ENCODE data around the gene CDH11.
A peak's percentile ranks its signal among the peaks of the same experiment; 100 is the strongest.

The CDH11 gene

DNA sequence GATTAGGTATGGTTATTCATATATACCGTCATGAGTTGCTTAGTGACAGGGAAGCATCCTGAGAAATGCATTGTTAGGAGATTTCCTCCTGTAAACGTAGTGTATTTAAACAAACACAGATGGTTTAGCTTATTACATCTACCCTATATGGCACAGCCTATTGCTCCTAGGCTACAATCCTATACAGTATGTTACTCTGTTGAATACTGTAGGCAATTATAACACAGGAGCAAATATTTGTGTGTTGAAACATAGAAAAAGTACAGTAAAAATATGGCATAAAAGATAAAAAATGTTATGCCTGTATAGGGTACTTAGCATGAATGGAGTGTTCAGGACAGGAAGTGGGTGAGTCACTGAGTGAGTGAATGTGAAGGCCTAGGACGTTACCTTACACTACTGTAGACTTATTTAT is 157.7 kb downstream of the CDH11 start:
- Histone ChIP-seq H2AFZ (ENCODE audit: low read length, unreplicated experiment) (peak overlapping the region; percentile 5), H3K27me3 (ENCODE audit: insufficient read depth, low read length) (no peaks in the 10 kb centered on the region), H3K4me3 (ENCODE audit: low read depth, low read length) (no peak overlapping the region), H3K27ac (ENCODE audit: low read depth, low read length) (peak overlapping the region; percentile 49; the same call in 1 of the 2 replicates), H3K4me1 (ENCODE audit: control insufficient read depth, insufficient read depth, low read length, unreplicated experiment) (peaks cover 9% of the 10 kb centered on the region), H3K79me2 (ENCODE audit: control insufficient read depth, insufficient read depth, low read length, unreplicated experiment) (no peaks in the 10 kb centered on the region), H3K36me3 (ENCODE audit: insufficient read depth, low read length) (no peaks in the 10 kb centered on the region)

DNA sequence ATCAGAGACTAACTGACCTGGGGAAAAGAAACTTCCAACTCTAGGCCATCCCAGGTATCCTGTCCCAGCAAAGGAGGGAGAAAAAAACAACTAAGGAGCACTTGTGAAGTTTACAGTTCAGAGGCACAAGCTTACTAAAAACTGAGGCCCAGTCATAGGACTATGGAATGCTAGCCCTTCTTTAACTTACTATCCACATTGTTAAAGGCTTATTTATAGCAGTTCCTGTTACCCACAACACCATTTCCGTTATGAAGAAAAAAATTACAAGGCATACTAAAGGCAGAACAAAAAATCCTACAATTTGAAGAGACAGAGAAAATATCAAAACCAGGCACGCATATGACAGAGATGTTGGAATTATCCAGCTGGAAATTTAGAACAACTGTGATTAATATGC is 159.1 kb downstream of the CDH11 start:
- H3K27me3 ChIP-seq (ENCODE audit: insufficient read depth, low read length), result no peaks in the 10 kb centered on the region
- H3K4me3 ChIP-seq (ENCODE audit: low read depth, low read length), result no peak overlapping the region
- H3K4me1 ChIP-seq (ENCODE audit: control insufficient read depth, insufficient read depth, low read length, unreplicated experiment), result peaks cover 9% of the 10 kb centered on the region
- H3K27ac ChIP-seq (ENCODE audit: low read depth, low read length), result no peak overlapping the region
- H3K36me3 ChIP-seq (ENCODE audit: insufficient read depth, low read length), result no peaks in the 10 kb centered on the region
- H2AFZ ChIP-seq (ENCODE audit: low read length, unreplicated experiment), result no peak overlapping the region
- H3K79me2 ChIP-seq (ENCODE audit: control insufficient read depth, insufficient read depth, low read length, unreplicated experiment), result no peaks in the 10 kb centered on the region

- Histone ChIP-seq H3K4me1 (ENCODE audit: control insufficient read depth, insufficient read depth, low read length, unreplicated experiment) (peaks cover 7% of the 10 kb centered on the region), H3K27ac (ENCODE audit: low read depth, low read length) (no peak overlapping the region), H3K36me3 (ENCODE audit: insufficient read depth, low read length) (no peaks in the 10 kb centered on the region), H3K4me3 (ENCODE audit: low read depth, low read length) (no peak overlapping the region), H2AFZ (ENCODE audit: low read length, unreplicated experiment) (no peak overlapping the region), H3K27me3 (ENCODE audit: insufficient read depth, low read length) (no peaks in the 10 kb centered on the region), H3K79me2 (ENCODE audit: control insufficient read depth, insufficient read depth, low read length, unreplicated experiment) (no peaks in the 10 kb centered on the region)
Measured at GRCh38 chr16:64957246-64957645, 164.6 kb downstream of the CDH11 start.

DNA sequence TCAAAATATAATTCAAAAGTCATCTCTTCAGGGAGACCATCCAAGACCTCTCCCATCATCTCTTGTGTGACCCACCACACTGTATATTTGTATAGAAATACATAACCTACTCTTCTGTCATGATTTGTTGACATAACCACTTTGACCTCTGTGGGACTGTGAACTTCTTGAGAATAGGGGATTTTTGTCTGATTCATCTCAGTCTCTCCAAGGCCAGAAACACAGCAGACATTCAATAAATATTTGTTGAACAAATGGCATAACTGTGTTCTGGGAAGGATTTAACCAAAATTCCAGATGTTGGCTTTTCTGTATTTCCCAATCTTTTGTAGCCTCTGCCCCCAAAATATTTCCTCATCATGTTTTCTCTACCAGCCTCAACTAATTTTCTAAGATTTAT is 169.7 kb downstream of the CDH11 start:
- peak overlapping the region; percentile 66 for H3K27ac ChIP-seq (ENCODE audit: low read depth, low read length)
- H3K27me3 ChIP-seq (ENCODE audit: insufficient read depth, low read length), result no peaks in the 10 kb centered on the region
- H3K4me1 ChIP-seq (ENCODE audit: control insufficient read depth, insufficient read depth, low read length, unreplicated experiment), result peaks cover 13% of the 10 kb centered on the region
- H3K4me3 ChIP-seq (ENCODE audit: low read depth, low read length), result no peak overlapping the region
- H2AFZ ChIP-seq (ENCODE audit: low read length, unreplicated experiment), result no peak overlapping the region
- H3K36me3 ChIP-seq (ENCODE audit: insufficient read depth, low read length), result 0 out of 2 replicates have a peak, but pooled peaks cover under 1% of the 10 kb centered on the region
- no peaks in the 10 kb centered on the region for H3K79me2 ChIP-seq (ENCODE audit: control insufficient read depth, insufficient read depth, low read length, unreplicated experiment)

- H3K4me1 ChIP-seq (ENCODE audit: control insufficient read depth, insufficient read depth, low read length, unreplicated experiment), result peaks cover 13% of the 10 kb centered on the region
- no peaks in the 10 kb centered on the region for H3K79me2 ChIP-seq (ENCODE audit: control insufficient read depth, insufficient read depth, low read length, unreplicated experiment)
- 0 out of 2 replicates have a peak, but pooled peaks cover 3% of the 10 kb centered on the region for H3K36me3 ChIP-seq (ENCODE audit: insufficient read depth, low read length)
- no peak overlapping the region for H2AFZ ChIP-seq (ENCODE audit: low read length, unreplicated experiment)
- H3K4me3 ChIP-seq (ENCODE audit: low read depth, low read length), result no peak overlapping the region
- no peaks in the 10 kb centered on the region for H3K27me3 ChIP-seq (ENCODE audit: insufficient read depth, low read length)
- no peak overlapping the region for H3K27ac ChIP-seq (ENCODE audit: low read depth, low read length)
Measured at GRCh38 chr16:64951193-64951592, 170.7 kb downstream of the CDH11 start.

DNA sequence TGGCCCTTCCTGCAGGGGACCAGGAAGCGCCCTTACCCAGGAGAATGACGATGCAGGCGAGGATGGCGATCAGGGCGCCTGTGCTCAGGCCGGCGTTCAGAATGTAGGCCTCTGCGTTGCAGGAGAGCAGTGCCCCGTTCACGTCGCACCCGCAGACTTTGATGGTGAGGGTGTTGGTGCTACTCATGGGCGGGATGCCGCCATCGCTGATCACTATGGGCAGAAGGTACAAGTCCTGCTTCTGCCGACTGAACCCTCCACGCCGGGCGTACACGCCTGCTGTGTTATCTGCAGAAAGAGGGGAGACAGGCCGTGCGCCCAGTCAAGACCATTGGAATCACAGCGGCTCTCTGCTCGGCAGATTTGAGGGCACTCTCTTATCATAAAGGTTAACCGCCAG is 171.1 kb downstream of the CDH11 start:
- no peaks in the 10 kb centered on the region for H3K79me2 ChIP-seq (ENCODE audit: control insufficient read depth, insufficient read depth, low read length, unreplicated experiment)
- no peak overlapping the region for H3K27ac ChIP-seq (ENCODE audit: low read depth, low read length)
- H3K27me3 ChIP-seq (ENCODE audit: insufficient read depth, low read length), result no peaks in the 10 kb centered on the region
- H3K36me3 ChIP-seq (ENCODE audit: insufficient read depth, low read length), result 0 out of 2 replicates have a peak, but pooled peaks cover 3% of the 10 kb centered on the region
- H3K4me1 ChIP-seq (ENCODE audit: control insufficient read depth, insufficient read depth, low read length, unreplicated experiment), result peaks cover 13% of the 10 kb centered on the region
- no peak overlapping the region for H2AFZ ChIP-seq (ENCODE audit: low read length, unreplicated experiment)
- H3K4me3 ChIP-seq (ENCODE audit: low read depth, low read length), result no peak overlapping the region

- 0 out of 2 replicates have a peak, but pooled peaks cover 3% of the 10 kb centered on the region for H3K36me3 ChIP-seq (ENCODE audit: insufficient read depth, low read length)
- no peaks in the 10 kb centered on the region for H3K27me3 ChIP-seq (ENCODE audit: insufficient read depth, low read length)
- H3K79me2 ChIP-seq (ENCODE audit: control insufficient read depth, insufficient read depth, low read length, unreplicated experiment), result no peaks in the 10 kb centered on the region
- H3K4me1 ChIP-seq (ENCODE audit: control insufficient read depth, insufficient read depth, low read length, unreplicated experiment), result peaks cover 13% of the 10 kb centered on the region
- no peak overlapping the region for H3K4me3 ChIP-seq (ENCODE audit: low read depth, low read length)
- H3K27ac ChIP-seq (ENCODE audit: low read depth, low read length), result no peak overlapping the region
- H2AFZ ChIP-seq (ENCODE audit: low read length, unreplicated experiment), result no peak overlapping the region
Measured at GRCh38 chr16:64950262-64950661, 171.6 kb downstream of the CDH11 start.

DNA sequence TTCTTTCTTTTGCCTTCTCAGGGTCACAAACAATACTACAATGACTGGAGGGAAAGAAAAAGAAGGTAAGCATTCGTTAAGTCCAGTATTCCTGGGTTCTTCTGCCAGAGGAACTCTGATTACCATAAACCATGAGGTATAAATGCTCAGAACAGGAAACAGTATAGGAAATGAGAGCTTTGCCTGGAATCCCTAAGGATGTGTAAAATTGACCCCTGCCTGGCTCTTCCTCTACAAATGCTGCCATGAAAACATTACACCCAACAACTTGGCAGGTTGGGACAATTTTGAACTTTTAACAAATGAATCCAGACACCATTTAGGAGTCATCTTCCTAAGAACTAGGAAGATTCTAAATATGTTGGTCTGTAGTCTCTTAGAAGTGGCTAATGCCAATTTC is 173.8 kb downstream of the CDH11 start:
- H3K4me1 ChIP-seq (ENCODE audit: control insufficient read depth, insufficient read depth, low read length, unreplicated experiment), result peaks cover 13% of the 10 kb centered on the region
- H3K4me3 ChIP-seq (ENCODE audit: low read depth, low read length), result no peak overlapping the region
- H3K27ac ChIP-seq (ENCODE audit: low read depth, low read length), result no peak overlapping the region
- no peaks in the 10 kb centered on the region for H3K27me3 ChIP-seq (ENCODE audit: insufficient read depth, low read length)
- H3K36me3 ChIP-seq (ENCODE audit: insufficient read depth, low read length), result 0 out of 2 replicates have a peak, but pooled peaks cover 3% of the 10 kb centered on the region
- no peaks in the 10 kb centered on the region for H3K79me2 ChIP-seq (ENCODE audit: control insufficient read depth, insufficient read depth, low read length, unreplicated experiment)
- H2AFZ ChIP-seq (ENCODE audit: low read length, unreplicated experiment), result no peak overlapping the region

GRCh38 chr16:64947651-64948050 is 174.2 kb downstream of the CDH11 start:
- Histone ChIP-seq H3K79me2 (ENCODE audit: control insufficient read depth, insufficient read depth, low read length, unreplicated experiment) (no peaks in the 10 kb centered on the region), H2AFZ (ENCODE audit: low read length, unreplicated experiment) (no peak overlapping the region), H3K27me3 (ENCODE audit: insufficient read depth, low read length) (no peaks in the 10 kb centered on the region), H3K4me3 (ENCODE audit: low read depth, low read length) (no peak overlapping the region), H3K36me3 (ENCODE audit: insufficient read depth, low read length) (0 out of 2 replicates have a peak, but pooled peaks cover 3% of the 10 kb centered on the region), H3K4me1 (ENCODE audit: control insufficient read depth, insufficient read depth, low read length, unreplicated experiment) (peaks cover 9% of the 10 kb centered on the region), H3K27ac (ENCODE audit: low read depth, low read length) (no peak overlapping the region)

DNA sequence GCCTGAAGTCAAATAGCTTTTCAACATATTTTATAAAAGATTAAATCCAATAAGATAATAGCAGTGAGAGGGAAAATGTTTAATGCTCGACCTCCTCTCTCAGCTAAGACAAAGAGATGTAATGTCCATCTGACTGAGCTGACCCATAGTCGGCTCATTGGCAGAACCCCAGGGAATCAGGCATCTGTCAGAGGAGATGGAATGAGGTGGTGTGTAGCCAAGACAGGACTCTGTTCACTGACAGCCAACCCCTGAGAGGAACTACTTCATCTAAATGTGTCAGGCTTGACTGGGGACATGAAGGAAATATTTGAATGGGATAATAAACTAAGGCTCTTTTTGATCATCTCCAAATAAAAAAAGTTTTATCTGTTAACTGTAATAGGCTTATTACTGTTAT is 188.0 kb downstream of the CDH11 start:
- H3K4me3 ChIP-seq (ENCODE audit: low read depth, low read length), result no peak overlapping the region
- H3K79me2 ChIP-seq (ENCODE audit: control insufficient read depth, insufficient read depth, low read length, unreplicated experiment), result no peaks in the 10 kb centered on the region
- H3K27me3 ChIP-seq (ENCODE audit: insufficient read depth, low read length), result no peaks in the 10 kb centered on the region
- no peaks in the 10 kb centered on the region for H3K36me3 ChIP-seq (ENCODE audit: insufficient read depth, low read length)
- no peaks in the 10 kb centered on the region for H3K4me1 ChIP-seq (ENCODE audit: control insufficient read depth, insufficient read depth, low read length, unreplicated experiment)
- H3K27ac ChIP-seq (ENCODE audit: low read depth, low read length), result no peak overlapping the region
- no peak overlapping the region for H2AFZ ChIP-seq (ENCODE audit: low read length, unreplicated experiment)

GRCh38 chr16:64926476-64926875 is 195.4 kb downstream of the CDH11 start:
- H3K27me3 ChIP-seq (ENCODE audit: insufficient read depth, low read length), result peaks cover 6% of the 10 kb centered on the region; the same call in 1 of the 2 replicates

More at GRCh38 chr16:64926476-64926875, 195.4 kb downstream of the CDH11 start:
- Histone ChIP-seq H3K79me2 (ENCODE audit: control insufficient read depth, insufficient read depth, low read length, unreplicated experiment) (no peaks in the 10 kb centered on the region), H3K36me3 (ENCODE audit: insufficient read depth, low read length) (no peaks in the 10 kb centered on the region), H3K4me1 (ENCODE audit: control insufficient read depth, insufficient read depth, low read length, unreplicated experiment) (no peaks in the 10 kb centered on the region), H2AFZ (ENCODE audit: low read length, unreplicated experiment) (no peak overlapping the region), H3K27ac (ENCODE audit: low read depth, low read length) (no peak overlapping the region), H3K4me3 (ENCODE audit: low read depth, low read length) (no peak overlapping the region)
